Stomach (tissue), 9 donors: ENCODE data around the gene DDN. TPM values are rescaled to one million over a fixed set of nuclear protein-coding genes. Genes with fewer than 3 reads are reported as not detected.

Experiments used
- DNase-seq, 2 donors: peaks; one replicate each; pipeline versions ENCODE4 v3.0.0 to v3.0.0-alpha.2; 2013 to 2019
- H3K27ac ChIP-seq, 5 donors: fragments of 200-600 bp in 4 of 5; sonication (generic) in 4 of 5; one replicate each; pipeline ENCODE4 v1.5.1; 2013 to 2019; ENCODE audit warnings: mild to moderate bottlenecking in 1 of 5, moderate library complexity in 1 of 5
- H3K27me3 ChIP-seq, 3 donors: fragments of 200-600 bp; sonication (generic); one replicate each; pipeline ENCODE4 v1.5.1; 2017 to 2019; ENCODE audit warnings: mixed run types in 1 of 3
- H3K36me3 ChIP-seq, 4 donors: fragments of 200-600 bp; sonication (generic); 1 replicate in 3 of 4; 2 replicates in 1 of 4; pipeline ENCODE4 v1.5.1; 2016 to 2019
- H3K4me1 ChIP-seq, 4 donors: fragments of 200-600 bp; sonication (generic); one replicate each; pipeline ENCODE4 v1.5.1; 2016 to 2019
- H3K4me3 ChIP-seq, 4 donors: fragments of 200-600 bp; sonication (generic) in 3 of 4; one replicate each; pipeline ENCODE4 v1.5.1; 2016 to 2019; ENCODE audit warnings: mild to moderate bottlenecking in 1 of 4
- H3K9me3 ChIP-seq, 4 donors: fragments of 200-600 bp; sonication (generic); one replicate each; pipeline ENCODE4 v1.5.1; 2016 to 2019
- CTCF ChIP-seq, 7 experiments: fragments of 450-650 bp in 4 of 7; fragments of 200-600 bp in 3 of 7; sonication (generic) in 3 of 7; IDR thresholded peaks; one replicate each; pipeline ENCODE4 v1.5.1; 2016 to 2019; ENCODE audit warnings: antibody characterized with exemption in 7 of 7, control low read depth in 2 of 7, mild to moderate bottlenecking in 1 of 7
- EP300 ChIP-seq: sonication (generic); formaldehyde crosslinking; IDR thresholded peaks from one replicate; pipeline ENCODE4 v1.6.1; 2017; ENCODE audit warnings: antibody characterized with exemption
- POLR2A ChIP-seq, 4 donors: fragments of 450-650 bp; IDR thresholded peaks; one replicate each; pipeline ENCODE4 v1.6.1; 2016; ENCODE audit warnings: antibody characterized with exemption in 4 of 4, control low read depth in 2 of 4, mild to moderate bottlenecking in 1 of 4, moderate library complexity in 1 of 4
- POLR2AphosphoS5 ChIP-seq, 3 donors: sonication (generic); formaldehyde crosslinking; IDR thresholded peaks; one replicate each; pipeline ENCODE4 v1.6.1; 2016; ENCODE audit warnings: antibody characterized with exemption in 3 of 3
- WGBS, 5 donors: extraction: QIAGEN DNeasy Blood & Tissue Kit in 3 of 5; methylation state at CpG; one replicate each; pipeline versions ENCODE4 v1.1.5 to v1.1.7; 2013 to 2018; 5-methylcytosine and 5-hydroxymethylcytosine counted together
- intact Hi-C: fragments of 100-400 bp; cut with DNase I; formaldehyde crosslinking; loops from one replicate; pipeline ENCODE4 v1.15.1; 2023; ENCODE audit warnings: low total_unique reads
- polyA plus RNA-seq, 3 donors: library from polyadenylated mRNA; stranded (reverse); fragments of 200-250 nt; gene quantifications; one replicate each; pipeline ENCODE4 v1.2.3, GENCODE V29; 2013
- total RNA-seq, 5 donors: library from RNA; depleted of rRNA; stranded (reverse); fragments of >200 nt; gene quantifications; one replicate each; pipeline versions ENCODE4 v1.1.0 to v1.2.3, GENCODE V29; 2014 to 2016
- donor health status: healthy with polysubstance abuse.
- donor health status: Bipolar disorder and iron deficiency.
- donor health status: healthy.

DDN gene
- total and polyA plus RNA-seq, 8 donors: 0.08 to 0.31 (median 0.19) TPM; not detected in 4

- H3K9me3 ChIP-seq: no peaks in the 10 kb centered on the region
- no peak overlapping the region for H3K27ac ChIP-seq
- WGBS, 5 donors: 77 to 85% (median 80%) methylated on average over 7 of the region's 7 CpGs
- peaks cover 25 to 37% (median 31%) of the 10 kb centered on the region in 4 donors for H3K4me1 ChIP-seq
- intact Hi-C loops: no loop called here
- no peaks in the 10 kb centered on the region for H3K36me3 ChIP-seq
- H3K4me3 ChIP-seq: no peak overlapping the region
- H3K27me3 ChIP-seq: peaks cover 21 to 76% (median 39%) of the 10 kb centered on the region in 3 donors
- no peak for TF ChIP-seq EP300
- no peak for TF ChIP-seq POLR2A (IDR thresholded peaks at IDR 0.05)
- no peak for TF ChIP-seq POLR2AphosphoS5 (IDR thresholded peaks at IDR 0.05)
- TF ChIP-seq CTCF (IDR thresholded peaks at IDR 0.05): no peak
- no peak for DNase-seq
Measured at GRCh38 chr12:48967991-48968390, 31.2 kb downstream of the DDN start.

- Histone ChIP-seq H3K9me3 (no peaks in the 10 kb centered on the region), H3K27me3 (peaks cover 8 to 60% (median 23%) of the 10 kb centered on the region in 3 donors), H3K4me1 (peaks cover 17 to 24% (median 19%) of the 10 kb centered on the region in 4 donors), H3K4me3 (no peak overlapping the region), H3K36me3 (no peaks in the 10 kb centered on the region), H3K27ac (no peak overlapping the region)
- no peak for DNase-seq
- WGBS, 5 donors: 54 to 68% (median 59%) methylated on average over 16 to 20 of the region's 20 CpGs
- TF ChIP-seq CTCF (IDR thresholded peaks at IDR 0.05): no peak
- no peak for TF ChIP-seq POLR2AphosphoS5 (IDR thresholded peaks at IDR 0.05)
- TF ChIP-seq POLR2A (IDR thresholded peaks at IDR 0.05): no peak
- TF ChIP-seq EP300: no peak
- intact Hi-C loops: no loop called here
Measured at GRCh38 chr12:48966177-48966895, 32.8 kb downstream of the DDN start.

- Histone ChIP-seq H3K9me3 (no peaks in the 10 kb centered on the region), H3K4me1 (peaks cover 9 to 15% (median 10%) of the 10 kb centered on the region in 4 donors), H3K4me3 (no peak overlapping the region), H3K36me3 (no peaks in the 10 kb centered on the region), H3K27ac (no peak overlapping the region), H3K27me3 (peaks cover 3 to 50% (median 13%) of the 10 kb centered on the region in 3 donors)
- no peak for DNase-seq
- intact Hi-C loops: no loop called here
- TF ChIP-seq POLR2A (IDR thresholded peaks at IDR 0.05) (no peak), POLR2AphosphoS5 (IDR thresholded peaks at IDR 0.05) (no peak), CTCF (IDR thresholded peaks at IDR 0.05) (no peak), EP300 (no peak)
Measured at GRCh38 chr12:48965298-48965838, 33.8 kb downstream of the DDN start.

- peaks cover 0 to 9% (median 7%) of the 10 kb centered on the region in 4 donors for H3K4me1 ChIP-seq
- intact Hi-C loops: no loop called here
Measured at GRCh38 chr12:48961801-48962200, 37.4 kb downstream of the DDN start.

More at GRCh38 chr12:48961801-48962200, 37.4 kb downstream of the DDN start:
- Histone ChIP-seq H3K9me3 (no peaks in the 10 kb centered on the region), H3K4me3 (no peak overlapping the region), H3K27me3 (peaks cover 0 to 23% (median 0%) of the 10 kb centered on the region in 3 donors), H3K27ac (no peak overlapping the region), H3K36me3 (no peaks in the 10 kb centered on the region)
- no peak for TF ChIP-seq EP300
- no peak for TF ChIP-seq POLR2A (IDR thresholded peaks at IDR 0.05)
- no peak for TF ChIP-seq CTCF (IDR thresholded peaks at IDR 0.05)
- no peak for TF ChIP-seq POLR2AphosphoS5 (IDR thresholded peaks at IDR 0.05)
- DNase-seq: no peak
